ENCODE measurements around the gene RPS4Y2.

RPS4Y2 gene

GRCh38 chrY:20814794-20815193 lies 58.9 kb downstream of the RPS4Y2 start:
- TF ChIP-seq CREB1 (IDR thresholded peaks at IDR 0.05; ENCODE audit: low read depth) (no peak), NFIC (IDR thresholded peaks at IDR 0.05) (no peak), TAF1 (IDR thresholded peaks at IDR 0.05; ENCODE audit: low read depth) (no peak), EGR1 (IDR thresholded peaks at IDR 0.05) (no peak), REST (IDR thresholded peaks at IDR 0.05; ENCODE audit: low read depth) (no peak), ZBTB7A (IDR thresholded peaks at IDR 0.05; ENCODE audit: low read depth) (no peak), TCF12 (IDR thresholded peaks at IDR 0.05; ENCODE audit: low read depth) (no peak), FOXM1 (IDR thresholded peaks at IDR 0.05; ENCODE audit: borderline replicate concordance, low read depth) (no peak), TEAD4 (IDR thresholded peaks at IDR 0.05) (no peak), EP300 (IDR thresholded peaks at IDR 0.05; ENCODE audit: borderline replicate concordance) (no peak), MAX (IDR thresholded peaks at IDR 0.05) (no peak), RAD21 (IDR thresholded peaks at IDR 0.05; ENCODE audit: low read depth) (no peak), CEBPB (IDR thresholded peaks at IDR 0.05) (no peak), USF1 (IDR thresholded peaks at IDR 0.05) (no peak)

- TF ChIP-seq REST (IDR thresholded peaks at IDR 0.05; ENCODE audit: low read depth) (no peak), TEAD4 (IDR thresholded peaks at IDR 0.05) (no peak), FOXM1 (IDR thresholded peaks at IDR 0.05; ENCODE audit: borderline replicate concordance, low read depth) (no peak), RAD21 (IDR thresholded peaks at IDR 0.05; ENCODE audit: low read depth) (no peak), TCF12 (IDR thresholded peaks at IDR 0.05; ENCODE audit: low read depth) (no peak), CEBPB (IDR thresholded peaks at IDR 0.05) (no peak), NFIC (IDR thresholded peaks at IDR 0.05) (no peak), EP300 (IDR thresholded peaks at IDR 0.05; ENCODE audit: borderline replicate concordance) (no peak), TAF1 (IDR thresholded peaks at IDR 0.05; ENCODE audit: low read depth) (no peak), USF1 (IDR thresholded peaks at IDR 0.05) (no peak), YY1 (IDR thresholded peaks at IDR 0.05; ENCODE audit: low read depth) (no peak), ZBTB7A (IDR thresholded peaks at IDR 0.05; ENCODE audit: low read depth) (no peak), EGR1 (IDR thresholded peaks at IDR 0.05) (no peak)
Observed at GRCh38 chrY:20817067-20817466, 61.2 kb downstream of the RPS4Y2 start.
